Testis (tissue), 2 donors: ENCODE results near the gene STARD7.

ENCODE experiments used
- CTCF ChIP-seq, 3 experiments: fragments of 450-650 bp in 2 of 3; fragments of 200-600 bp in 1 of 3; sonication (generic) in 1 of 3; IDR thresholded peaks; one replicate each; pipeline ENCODE4 v1.5.1; 2016 to 2019; ENCODE audit warnings: antibody characterized with exemption in 3 of 3, mild to moderate bottlenecking in 2 of 3, moderate library complexity in 1 of 3
- POLR2A ChIP-seq: fragments of 450-650 bp; IDR thresholded peaks from one replicate; pipeline ENCODE4 v1.6.1; 2017; ENCODE audit warnings: antibody characterized with exemption, mild to moderate bottlenecking, moderate library complexity

GRCh38 chr2:96250188-96250587, 41.6 kb upstream of the STARD7 start:
- TF ChIP-seq POLR2A: no peak
- no peak for TF ChIP-seq CTCF (IDR thresholded peaks at IDR 0.05)
